ENCODE data around the gene TRAF4.
A peak's percentile ranks its signal among the peaks of the same experiment; 100 is the strongest.
"Not testable (repeated sequence)": the region's sequence is repeated elsewhere in the genome, so short reads cannot be mapped to it uniquely, and the experiment has no call there.

The TRAF4 gene

DNA sequence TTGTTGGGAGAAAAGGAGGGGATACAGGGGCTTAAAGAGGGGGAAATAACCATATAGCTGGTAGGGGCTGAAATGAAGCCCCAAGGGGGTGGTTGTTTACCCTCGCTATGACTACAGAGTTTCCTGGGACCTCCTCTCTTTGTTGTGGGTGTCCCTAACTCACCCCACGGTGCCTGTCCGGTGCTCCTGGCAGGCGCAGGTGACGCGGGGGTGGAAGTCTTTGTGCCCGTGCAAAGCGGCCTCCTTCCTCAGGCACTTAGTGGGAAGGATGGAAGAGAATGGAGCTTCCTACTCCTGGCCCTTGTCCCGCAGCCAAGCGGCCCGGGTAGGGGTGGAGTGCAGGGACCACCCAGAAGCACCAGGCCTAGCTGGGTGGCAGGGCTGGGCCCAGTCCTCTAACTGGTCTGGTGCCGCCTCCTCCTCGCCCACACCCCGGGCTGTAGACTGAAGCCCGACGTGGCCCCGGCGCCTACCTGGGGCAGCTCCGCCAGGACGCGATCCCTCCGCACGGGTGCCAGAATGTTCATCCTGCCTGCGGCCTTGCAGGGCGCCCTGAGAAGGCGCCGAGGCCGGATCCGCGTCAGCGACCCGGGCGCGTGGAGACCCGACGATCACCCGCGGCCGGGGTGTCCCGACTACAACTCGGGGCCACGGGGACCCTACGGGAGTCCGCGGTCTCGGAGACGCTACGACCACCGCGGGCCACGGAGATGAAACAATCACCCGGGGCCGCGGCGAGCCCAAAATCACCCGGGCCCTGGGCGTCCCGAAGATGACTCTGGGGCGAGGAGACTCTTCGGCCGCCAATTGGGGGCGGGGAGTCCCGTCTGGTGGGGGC, 26.9 kb upstream of the TRAF4 start:
- no peak for DNase-seq

DNA sequence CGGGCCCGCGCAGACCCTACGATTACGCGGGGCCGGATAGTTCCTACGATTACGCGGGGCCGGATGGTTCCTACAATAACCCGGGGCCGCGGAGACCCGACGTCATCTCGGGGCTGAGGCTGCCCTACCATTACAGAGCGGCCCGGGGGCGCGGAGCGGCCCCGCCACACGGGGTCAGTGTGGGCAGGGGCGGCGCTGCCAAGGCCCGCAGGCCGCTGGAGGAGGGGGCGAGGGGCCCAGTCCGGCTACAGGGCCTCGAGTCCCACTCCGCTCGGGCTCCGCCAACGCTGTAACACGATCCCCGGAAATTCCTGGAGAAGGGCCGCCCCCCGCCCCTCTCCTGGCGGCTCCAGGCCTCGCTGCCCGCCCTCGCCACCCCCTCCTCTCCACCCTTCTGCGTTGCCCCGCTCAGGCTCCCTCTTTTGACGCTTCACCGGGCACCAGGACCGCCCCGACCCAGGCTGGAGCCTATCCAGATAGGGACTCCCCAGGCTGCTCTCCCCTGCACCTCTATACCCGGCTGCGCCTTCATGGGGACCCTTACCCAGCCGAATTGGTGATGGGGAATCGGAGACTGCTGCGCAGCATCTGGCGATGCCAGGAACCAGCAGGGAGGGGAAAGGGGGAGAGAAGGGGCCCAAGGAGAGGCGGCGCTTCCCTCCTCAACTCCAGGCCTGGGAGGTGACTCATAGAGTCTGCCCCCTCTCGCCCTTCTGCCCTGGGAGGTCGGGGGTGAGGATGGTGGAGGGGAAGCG, 26.1 kb upstream of the TRAF4 start, which contains the start of gene RAB34:
Gene RAB34, minus strand, starts transcription at position 291 of the 755 bp plus-strand sequence. CDS start 602 bp downstream, outside the sequence.
- no peak for DNase-seq

DNA sequence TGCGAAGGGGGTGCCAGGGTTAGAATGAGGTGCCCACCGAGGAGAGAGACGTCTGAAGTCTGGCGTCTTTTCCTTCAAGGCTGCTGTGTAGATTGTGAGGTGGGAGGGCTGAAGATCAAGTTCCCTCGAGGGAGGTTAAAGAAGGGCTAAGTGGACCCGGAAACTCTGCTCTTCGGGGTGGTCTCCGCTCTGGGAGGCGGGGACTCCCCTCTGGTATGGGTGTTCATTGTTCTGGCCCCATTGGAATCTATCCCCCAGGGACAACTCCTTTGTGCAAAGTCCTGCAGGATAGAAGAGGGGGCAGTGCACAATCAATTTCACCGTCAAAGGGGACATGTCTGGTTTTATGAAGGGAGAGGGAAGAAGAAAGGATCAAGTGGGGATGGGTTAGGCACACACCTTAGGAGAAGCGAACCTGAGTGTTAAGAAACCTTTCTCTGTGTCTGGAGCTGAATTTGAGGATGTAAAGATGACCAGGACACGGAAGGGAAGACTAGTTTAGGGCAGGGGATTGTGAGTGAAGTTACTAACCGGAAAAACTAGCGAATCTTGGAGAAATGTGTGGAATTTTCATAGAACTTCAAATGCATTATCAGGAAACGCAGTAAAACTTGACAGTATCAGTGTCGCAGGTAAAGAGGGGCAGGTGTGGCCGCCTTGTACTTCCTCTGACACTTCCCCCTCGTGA, 25.3 kb upstream of the TRAF4 start:
- DNase-seq: no peak

DNA sequence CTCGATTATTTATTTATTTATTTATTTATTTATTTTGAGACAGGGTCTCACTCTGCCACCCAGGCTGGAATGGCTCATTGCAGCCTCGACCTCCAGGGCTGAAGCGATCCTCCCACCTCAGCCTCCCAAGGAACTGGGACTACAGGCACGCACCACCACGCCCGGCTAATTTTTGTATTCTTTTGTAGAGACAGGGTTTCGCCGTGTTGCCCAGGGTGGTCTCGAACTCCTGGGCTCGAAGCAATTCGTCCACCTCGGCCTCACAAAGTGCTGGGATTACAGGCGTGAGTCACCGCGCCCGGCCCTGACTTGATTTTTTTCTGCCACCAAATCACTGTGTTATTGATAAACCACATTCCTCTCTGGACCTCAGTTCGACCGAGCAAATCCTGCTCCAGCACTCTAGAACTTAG, 24.8 kb upstream of the TRAF4 start:
- DNase-seq: no peak

DNA sequence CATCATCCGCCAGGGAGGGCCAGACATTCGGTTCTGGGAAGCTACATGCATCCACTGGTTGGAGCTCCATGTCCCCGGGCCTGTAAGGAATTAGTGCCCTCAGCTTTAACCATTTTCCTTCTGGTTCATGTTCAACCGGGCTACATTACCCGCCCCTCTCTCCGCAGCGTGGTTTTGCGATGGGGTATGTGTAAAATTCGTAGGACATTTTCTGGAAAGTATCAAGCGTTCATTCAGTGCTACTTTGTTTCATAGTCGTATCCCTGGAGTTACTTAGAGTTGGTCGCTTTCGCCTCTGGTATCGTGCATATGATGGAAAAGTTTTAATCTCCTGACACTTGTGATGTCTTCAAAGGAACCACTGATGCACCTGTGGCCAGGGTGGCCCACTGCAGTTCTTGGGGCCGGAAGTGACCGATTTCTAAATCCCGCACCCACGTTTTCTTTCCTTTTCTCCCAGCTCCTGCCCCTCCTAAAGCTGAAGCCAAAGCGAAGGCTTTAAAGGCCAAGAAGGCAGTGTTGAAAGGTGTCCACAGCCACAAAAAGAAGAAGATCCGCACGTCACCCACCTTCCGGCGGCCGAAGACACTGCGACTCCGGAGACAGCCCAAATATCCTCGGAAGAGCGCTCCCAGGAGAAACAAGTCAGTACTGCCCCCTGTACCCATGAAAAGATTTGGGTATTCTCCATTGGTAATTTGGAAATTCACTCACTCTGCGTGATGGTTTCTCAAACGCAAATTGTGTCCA, 23.4 kb upstream of the TRAF4 start:
- DNase-seq: no peak

DNA sequence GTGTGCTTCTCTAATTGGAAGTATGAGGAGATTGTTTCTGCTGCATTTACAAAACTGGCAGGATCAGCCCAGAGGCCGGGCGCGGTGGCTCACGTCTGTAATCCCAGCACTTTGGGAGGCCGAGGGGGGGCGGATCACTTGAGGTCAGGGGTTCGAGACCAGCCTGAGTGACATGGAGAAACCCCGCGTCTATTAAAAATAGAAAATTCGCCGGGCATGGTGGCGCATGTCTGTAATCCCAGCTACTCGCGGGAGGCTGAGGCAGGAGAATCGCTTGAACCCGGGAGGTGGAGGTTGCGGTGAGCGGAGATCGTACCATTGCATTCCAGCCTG, 22.8 kb upstream of the TRAF4 start:
- DNase-seq: not testable (repeated sequence)

DNA sequence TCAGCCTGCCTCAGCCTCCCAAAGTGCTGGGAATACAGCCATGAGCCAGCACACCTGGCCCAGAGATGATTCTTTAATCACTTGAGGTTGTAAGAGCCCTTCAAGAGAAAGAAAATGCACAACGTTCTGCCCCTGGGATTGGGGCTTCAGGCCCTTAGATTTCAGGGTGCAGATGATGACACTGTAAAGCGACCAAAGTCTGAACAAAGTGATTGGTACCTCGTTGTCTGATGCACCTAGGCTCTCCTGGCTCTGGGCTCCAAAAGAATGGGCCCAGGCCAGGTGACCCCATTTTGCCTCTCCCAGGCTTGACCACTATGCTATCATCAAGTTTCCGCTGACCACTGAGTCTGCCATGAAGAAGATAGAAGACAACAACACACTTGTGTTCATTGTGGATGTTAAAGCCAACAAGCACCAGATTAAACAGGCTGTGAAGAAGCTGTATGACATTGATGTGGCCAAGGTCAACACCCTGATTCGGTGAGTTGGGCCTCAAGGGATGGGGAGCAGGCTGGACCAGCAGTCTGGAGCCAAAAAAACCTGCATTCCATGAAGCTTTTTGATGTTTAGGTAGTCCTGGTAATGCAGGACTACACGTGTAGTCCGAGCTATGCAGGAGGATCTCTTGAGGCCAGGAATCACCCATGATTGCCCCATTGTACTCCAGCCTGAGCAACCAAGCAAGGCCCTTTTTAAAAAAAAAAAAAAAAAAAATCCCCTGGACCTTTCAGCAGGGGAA, 21.2 kb upstream of the TRAF4 start:
- DNase-seq: no peak

DNA sequence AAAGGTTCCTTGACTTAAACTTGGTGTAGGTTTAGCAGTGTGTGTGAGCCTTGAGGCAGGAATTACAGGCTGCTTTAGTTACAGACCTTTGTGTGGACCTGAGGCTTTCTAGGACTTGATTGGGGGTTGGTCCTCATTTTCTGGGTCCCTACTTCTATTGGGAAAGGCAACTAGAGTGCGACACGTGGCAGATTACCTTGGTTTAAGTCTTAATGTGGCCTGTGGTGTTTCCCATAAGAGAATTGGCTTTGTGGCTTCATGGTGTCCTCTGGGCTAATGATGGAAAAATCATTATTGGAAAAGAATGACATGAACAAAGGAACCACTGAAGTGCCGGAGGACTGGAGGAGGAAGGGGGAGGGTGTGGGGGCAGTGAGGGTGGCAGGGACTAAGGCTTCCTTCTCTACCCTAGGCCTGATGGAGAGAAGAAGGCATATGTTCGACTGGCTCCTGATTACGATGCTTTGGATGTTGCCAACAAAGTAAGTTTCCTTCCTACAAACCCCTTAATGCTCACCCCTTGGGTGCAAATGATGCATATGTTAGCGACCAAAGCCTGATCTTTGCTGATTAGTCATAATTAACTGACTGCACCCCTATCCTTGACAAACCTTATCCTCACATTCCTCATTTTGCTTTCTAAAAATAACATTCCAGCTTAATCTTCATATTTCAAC, 20.5 kb upstream of the TRAF4 start:
- DNase-seq: no peak

DNA sequence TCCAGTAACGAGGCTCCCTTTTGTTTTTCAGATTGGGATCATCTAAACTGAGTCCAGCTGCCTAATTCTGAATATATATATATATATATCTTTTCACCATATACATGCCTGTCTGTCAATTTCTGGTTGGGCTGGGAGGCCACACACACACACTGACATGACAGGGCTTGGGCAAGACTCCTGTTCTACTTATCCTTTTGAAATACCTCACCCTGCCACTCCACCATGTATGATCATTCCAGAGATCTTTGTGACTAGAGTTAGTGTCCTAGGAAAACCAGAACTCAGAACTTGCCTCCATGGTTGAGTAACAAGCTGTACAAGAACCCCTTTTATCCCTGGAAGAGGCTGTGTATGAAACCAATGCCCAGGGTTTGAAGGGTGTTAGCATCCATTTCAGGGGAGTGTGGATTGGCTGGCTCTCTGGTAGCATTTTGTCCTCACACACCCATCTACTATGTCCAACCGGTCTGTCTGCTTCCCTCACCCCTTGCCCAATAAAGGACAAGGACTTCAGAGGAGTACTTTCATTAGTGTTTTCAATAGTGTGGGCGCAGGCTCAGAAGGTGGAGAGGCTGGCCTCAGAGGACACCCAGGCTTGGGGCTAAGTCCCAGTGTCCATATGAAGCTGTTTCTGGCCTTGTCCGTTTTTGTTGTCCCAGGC, 19.8 kb upstream of the TRAF4 start:
- DNase-seq: not testable (repeated sequence)

DNA sequence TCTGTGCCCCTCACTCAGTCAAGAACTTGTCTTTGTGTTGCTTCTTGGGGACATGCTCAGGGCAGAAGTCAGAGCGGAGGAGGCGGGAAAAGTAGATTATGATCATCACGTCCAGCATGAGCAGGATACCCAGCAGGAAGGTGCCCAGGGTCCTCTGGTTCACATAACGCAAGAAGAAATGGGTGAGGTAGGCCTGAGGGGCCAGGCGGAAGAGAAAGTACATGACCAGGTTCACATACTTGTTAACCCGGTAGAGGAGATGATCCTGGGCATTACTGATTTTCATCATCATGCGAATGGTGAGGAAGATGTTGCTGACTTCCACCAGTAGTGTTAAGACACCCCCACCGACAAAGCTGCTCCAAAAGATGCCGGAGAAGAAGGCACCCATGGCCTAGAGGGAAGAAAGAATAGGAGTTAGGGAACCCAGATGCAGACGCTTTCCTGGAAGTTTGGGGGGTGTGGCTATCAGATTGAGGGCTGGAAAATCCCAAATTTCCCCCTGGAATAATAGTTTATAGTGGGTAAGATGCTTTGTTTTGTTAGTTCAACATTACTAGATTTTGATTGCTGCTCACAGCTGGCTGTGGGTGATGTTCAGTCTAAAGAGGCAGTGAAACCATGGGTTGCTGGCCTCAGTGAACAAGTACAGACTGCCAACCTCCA, 19.2 kb upstream of the TRAF4 start:
- DNase-seq: no peak

DNA sequence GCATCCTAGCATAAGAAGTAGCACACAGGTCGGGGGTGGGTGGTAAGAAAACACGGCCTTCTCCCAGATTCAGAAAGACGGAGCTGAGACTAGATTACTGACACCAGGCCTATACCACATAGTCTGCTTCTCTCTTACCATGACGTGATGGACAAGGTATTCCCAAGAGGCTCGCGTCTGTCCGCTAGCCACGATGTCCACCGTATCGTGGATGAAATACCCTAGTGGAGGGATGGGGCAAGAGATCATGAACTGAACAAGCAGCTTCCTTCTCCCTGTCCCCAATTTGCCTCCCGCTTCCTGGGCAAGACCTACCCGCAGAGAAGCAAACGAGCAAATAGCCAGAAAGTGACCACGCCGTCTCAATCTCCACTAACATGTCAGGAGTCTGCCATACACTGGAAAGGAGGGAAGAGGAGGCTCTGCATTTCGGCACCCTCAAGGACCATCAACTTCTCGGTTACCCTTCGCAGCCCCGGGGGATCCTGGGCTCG, 18.6 kb upstream of the TRAF4 start:
- DNase-seq: no peak

DNA sequence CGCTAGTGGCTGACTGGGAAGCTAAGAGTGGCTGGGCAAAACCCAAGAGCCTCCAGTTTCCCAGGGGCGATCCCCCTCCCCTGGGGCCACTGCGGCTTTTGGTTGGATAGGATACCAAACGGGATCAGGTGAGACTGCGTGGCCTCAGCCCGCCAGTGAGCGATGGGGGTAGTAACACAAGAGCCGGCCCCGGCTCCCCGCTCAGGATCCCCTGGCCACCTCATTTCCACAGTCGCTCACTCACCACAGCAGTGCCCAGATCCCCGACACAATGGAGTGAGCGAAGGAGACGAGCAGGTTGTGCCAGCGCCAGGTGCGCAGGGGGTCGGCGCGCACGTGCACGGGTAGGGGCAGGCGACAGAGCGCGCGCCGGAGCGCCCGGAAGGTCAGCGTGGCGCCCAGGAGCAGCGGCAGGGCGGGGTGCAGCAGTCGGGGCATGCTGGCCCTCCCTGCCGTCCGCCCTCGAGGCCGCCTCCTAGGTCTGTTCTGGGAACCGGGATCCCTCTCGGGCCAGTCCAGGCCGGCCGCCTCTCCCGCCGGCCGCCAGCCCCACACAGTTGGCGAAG, 18.1 kb upstream of the TRAF4 start:
- DNase-seq: no peak

DNA sequence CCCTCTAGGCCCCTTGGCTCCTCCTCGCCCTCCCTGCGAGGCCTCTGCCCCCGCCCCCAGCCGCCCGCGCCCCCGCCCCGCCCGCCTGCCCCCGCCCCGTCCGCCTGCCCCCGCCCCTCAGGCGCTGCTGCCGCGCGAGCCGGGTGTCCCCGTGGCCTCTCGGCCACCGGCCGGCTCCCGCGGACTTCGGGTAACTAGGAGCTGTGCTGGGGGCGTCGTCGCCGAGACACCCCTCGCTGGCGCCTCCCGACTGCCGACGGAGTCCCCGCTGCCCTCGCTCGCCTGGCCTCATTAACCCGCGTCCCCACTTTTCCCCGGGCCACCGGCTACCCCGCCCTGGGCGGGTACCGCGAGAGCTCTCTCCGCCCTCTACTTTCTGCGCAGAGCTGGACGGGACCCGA, 17.6 kb upstream of the TRAF4 start, which contains the start of gene TLCD1:
Gene TLCD1, minus strand, starts transcription at position 8 of the 401 bp plus-strand sequence. CDS start 136 bp downstream, outside the sequence.
- peak; percentile 93 for DNase-seq

DNA sequence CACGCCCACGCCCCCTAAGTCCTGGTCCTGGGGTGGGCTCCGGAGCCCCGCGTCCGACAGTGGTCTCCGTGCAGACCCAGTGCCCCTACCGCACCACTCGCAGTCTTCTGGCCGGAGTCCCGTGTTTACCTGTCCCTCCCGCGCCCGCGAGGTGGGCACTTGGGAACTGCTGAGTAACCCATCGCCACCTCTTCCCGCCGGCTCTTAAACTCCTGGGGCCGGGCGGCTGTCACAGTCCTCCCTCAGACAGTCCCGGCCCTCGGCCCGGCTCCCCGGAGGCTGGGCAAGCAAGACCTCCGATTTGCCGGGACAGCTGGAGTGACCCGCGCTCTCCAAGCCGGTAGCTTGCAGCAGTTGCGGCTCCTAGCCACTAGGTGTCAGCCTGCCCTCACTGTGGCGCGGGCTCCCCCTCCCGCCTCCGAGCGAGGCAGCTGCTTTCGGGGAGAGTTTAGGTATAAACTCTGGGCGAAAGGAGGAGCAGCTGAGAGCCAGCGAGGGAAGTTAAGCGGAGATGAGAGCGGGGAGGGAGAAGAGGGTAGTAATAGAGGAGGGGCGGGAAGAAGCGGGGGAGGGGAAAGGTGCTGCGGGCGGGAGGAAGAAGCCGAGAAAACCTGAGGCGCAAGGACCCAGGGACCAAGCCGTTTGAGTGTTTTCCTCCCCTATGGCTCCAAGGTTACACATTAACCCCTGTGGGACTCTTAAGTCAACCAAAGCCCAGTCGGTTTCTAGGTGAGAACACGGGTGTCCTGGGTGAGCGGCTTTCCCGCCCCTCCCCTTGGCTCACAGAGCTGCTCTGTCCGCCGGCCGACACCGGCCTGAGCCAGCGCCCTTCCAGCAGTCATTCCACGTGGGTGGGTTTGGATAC, 17.0 kb upstream of the TRAF4 start:
- DNase-seq: peak; percentile 97

DNA sequence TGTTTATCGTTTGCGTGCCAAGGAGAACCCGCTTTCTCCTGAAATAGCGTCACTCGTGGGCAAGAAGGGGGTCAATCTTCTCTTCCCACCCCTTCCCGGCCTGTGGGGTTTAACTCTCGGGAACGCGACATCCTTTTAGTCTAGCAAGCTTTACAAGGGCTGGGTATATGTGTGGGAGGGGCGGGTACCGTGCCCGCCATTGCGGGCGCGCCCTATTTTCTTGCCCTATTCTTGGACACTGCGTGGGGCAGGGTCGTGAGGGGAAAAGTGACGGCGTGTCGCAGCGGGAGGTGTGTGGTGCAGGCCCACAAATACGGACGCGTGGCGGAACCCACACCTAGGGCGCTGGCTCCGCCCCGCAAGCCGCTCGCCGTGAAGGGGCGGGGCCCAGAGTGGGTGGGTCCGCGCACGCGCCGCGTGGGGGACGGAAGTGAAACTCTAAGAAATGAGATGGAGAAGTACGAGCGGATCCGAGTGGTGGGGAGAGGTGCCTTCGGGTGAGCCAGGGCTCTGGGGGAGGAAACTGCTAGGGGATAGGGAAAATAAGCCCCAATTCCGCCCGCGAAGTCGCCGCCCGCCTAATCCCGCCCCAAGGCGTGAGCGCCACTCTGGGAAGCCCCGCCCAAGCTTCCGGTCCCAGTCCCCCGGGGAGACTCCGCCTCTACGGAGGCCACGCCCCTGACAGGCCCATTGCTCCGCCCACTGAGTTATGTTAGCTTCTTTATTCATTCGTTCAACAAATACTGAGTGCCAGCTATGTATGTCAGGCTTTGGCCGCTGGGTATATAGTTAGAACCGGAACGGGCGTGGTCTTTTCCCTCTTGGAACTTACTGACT, 15.2 kb upstream of the TRAF4 start, which contains the start of gene NEK8:
Gene NEK8, plus strand, starts transcription at position 425 of the 837 bp plus-strand sequence. Its CDS starts 26 bp downstream, at position 451.
- DNase-seq: peak; percentile 96

DNA sequence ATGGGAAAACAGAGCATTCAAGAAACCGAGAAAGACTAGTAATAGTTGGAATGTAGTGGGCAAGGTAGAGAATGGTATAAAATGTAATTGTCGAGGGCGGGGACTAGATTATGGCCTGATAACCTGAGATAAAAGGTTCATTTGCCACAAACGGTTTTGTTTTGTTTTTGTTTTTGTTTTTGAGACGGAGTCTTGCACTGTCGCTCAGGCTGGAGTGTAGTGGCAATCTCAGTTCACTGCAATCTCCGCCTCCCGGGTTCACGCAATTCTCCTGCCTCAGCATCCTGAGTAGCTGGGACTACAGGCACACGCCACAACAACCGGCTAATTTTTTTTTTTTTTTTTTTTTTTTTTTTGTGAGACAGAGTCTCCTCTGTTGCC, 13.9 kb upstream of the TRAF4 start:
- DNase-seq: no peak

DNA sequence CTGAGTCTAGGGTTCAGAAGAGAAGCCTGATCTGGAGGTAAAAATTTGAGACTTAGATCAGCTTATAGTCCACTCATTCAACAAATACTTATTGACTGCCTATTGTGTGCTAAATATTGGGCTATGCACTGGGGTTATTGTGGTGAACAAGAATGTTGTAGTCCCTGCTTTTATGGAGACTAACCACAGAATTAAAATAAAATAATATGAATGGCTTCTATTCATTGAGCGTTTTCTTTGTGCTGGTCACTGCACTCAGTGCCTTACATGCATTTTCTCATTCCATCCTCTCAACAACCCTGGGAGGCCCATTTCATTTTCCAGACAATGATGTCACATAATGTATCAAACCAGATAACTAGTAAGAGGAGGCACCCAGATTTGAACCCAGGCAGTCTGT, 10.5 kb upstream of the TRAF4 start:
- DNase-seq: no peak

Measured in 8988T (cell line).